Rectal smooth muscle tissue (tissue), 1 donor: ENCODE data around the gene DPYSL3.

Source experiments
- H3K27ac ChIP-seq: one replicate; pipeline ENCODE4 v1.7.0; 2013; ENCODE audit warnings: low read depth, low read length, inconsistent platforms
- H3K27me3 ChIP-seq: one replicate; pipeline ENCODE4 v1.7.0; 2013; ENCODE audit warnings: low read length; ENCODE audit not compliant: control insufficient read depth, insufficient read depth
- H3K36me3 ChIP-seq: one replicate; pipeline ENCODE4 v1.7.0; 2013; ENCODE audit warnings: low read length; ENCODE audit not compliant: control insufficient read depth, insufficient read depth
- H3K4me1 ChIP-seq: one replicate; pipeline ENCODE4 v1.7.0; 2013; ENCODE audit warnings: low read length; ENCODE audit not compliant: control insufficient read depth, insufficient read depth
- H3K4me3 ChIP-seq: one replicate; pipeline ENCODE4 v1.7.0; 2013; ENCODE audit warnings: low read length
- H3K9ac ChIP-seq: one replicate; pipeline ENCODE4 v1.7.0; 2013; ENCODE audit warnings: low read length

DPYSL3 gene

DNA sequence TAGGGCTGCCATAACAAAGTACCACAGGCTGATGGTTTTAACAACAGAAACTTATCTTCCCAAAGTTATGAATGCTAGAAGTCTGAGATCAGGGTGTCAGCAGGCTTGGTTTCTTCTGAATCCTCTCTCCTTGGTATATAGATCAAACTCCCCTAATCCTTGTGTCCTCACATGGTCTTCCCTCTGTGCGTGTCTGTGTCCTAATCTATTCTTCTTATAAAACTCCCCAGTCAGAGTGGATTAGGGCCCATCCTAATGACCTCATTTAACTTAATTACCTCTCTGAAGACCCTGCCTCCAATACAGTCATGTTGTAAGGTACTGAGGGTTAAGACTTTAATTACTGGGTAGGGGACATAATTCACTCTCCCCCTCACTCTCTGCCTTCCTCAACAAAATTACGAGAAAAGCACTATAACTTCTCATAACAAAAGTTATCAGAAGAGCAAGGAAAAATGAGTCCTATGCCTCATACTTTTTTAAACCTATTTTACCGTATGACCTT is 68.6 kb downstream of the DPYSL3 start:
- Histone ChIP-seq H3K27me3 (no peaks in the 10 kb centered on the region), H3K27ac (peak overlapping the region; percentile 51), H3K4me3 (no peak overlapping the region), H3K36me3 (no peaks in the 10 kb centered on the region), H3K9ac (no peak overlapping the region), H3K4me1 (peaks cover 26% of the 10 kb centered on the region)

DNA sequence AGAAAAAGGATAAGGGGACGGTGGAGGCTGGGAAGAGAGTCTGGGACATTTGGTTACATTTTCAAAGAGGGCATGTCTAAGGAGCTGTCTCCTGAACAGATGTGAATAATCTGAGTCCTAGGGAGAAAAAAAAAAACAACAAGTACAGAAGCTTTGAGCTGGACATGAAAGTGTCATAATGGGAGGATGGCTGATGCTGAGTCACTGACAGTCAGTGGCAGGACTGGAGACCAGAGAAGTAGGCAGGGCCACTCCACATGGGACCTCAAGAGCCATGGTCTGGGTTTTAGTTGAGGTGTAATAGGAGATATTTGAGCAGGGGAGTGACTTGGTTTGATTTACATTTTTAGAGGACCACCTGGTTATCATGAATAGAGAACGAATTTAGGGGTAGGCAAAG is 70.6 kb downstream of the DPYSL3 start:
- H3K4me3 ChIP-seq, result no peak overlapping the region
- no peaks in the 10 kb centered on the region for H3K27me3 ChIP-seq
- H3K36me3 ChIP-seq, result no peaks in the 10 kb centered on the region
- H3K4me1 ChIP-seq, result peaks cover 16% of the 10 kb centered on the region
- no peak overlapping the region for H3K27ac ChIP-seq
- H3K9ac ChIP-seq, result no peak overlapping the region

DNA sequence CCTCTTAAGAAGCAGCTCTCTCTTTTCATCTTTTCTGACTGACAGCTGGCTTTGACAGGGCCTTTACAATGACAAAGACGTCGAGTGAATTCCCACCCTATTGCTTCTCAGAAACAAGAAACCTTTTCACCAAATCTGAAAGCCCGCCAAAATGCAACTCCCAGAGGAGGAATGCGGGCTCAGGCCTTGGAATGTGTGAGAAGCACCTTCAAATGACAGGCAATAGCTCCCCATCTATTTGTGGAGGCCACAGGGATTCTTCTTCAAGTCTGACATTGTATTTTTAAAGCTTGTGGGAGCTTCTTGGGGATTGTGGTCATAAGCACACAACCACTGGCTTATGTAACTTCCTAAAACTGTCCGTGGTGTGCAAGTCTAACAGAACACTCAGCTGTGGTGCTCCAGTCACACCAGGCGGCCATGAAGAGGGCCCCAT is 72.7 kb downstream of the DPYSL3 start:
- Histone ChIP-seq H3K9ac (no peak overlapping the region), H3K27me3 (no peaks in the 10 kb centered on the region), H3K36me3 (no peaks in the 10 kb centered on the region), H3K27ac (no peak overlapping the region), H3K4me1 (peaks cover 25% of the 10 kb centered on the region), H3K4me3 (no peak overlapping the region)

DNA sequence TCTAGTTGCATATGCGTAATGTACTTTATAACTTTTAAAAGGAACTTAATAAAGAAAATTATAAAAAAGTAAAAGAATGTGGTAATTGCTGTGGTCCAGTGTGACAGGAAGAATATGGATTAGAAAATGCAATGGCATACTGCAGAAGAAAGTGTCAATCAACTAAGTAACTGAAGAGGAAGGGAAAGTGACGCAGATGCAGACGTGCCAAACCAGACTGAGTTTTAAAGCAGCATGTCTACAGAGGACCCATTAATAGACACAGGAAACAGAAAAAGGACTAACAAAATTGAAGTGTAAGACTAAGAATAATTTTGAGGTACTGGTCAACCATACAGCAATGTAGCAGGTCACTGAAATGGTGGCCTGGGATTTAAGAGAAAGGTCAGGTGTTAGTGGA is 73.3 kb downstream of the DPYSL3 start:
- no peaks in the 10 kb centered on the region for H3K27me3 ChIP-seq
- H3K36me3 ChIP-seq, result no peaks in the 10 kb centered on the region
- H3K27ac ChIP-seq, result no peak overlapping the region
- H3K9ac ChIP-seq, result no peak overlapping the region
- no peak overlapping the region for H3K4me3 ChIP-seq
- H3K4me1 ChIP-seq, result peaks cover 31% of the 10 kb centered on the region

DNA sequence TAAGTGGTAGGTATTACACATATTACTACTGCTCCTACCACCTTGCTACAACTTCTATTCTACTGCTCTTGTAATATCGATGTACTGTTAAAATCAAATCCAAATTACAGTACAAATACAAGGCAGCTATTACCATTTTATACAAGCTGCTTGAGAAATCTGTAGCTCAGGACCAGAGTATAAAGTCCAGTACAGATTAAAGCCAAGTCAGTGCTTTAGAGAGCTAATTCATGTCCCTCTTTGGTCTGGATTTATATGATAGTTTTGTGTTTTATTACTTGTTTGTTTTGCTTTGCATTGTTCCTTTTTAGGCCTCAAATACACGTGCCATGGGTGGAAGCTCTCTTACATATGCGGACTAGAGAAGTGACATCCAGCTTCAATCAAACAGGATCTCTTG is 75.8 kb downstream of the DPYSL3 start:
- H3K27ac ChIP-seq, result no peak overlapping the region

DNA sequence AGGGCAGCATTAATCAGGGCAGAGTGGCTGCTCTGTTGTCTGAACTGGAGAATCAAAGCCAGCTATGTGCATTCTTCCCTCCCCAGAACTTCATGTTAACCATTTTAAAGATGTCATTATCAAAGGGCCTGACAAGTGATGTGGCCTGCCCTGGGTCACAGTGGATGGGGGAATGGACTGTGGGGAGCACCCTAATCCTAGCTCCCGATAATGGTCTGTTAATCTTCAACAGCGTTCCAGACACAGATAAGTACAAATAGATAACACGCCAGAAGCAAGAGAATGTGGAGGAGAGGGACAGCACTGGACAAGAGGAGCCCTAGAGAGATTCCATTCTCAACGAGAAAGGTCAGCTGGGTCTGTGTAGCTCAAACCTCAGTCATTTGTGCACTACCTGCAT is 77.5 kb downstream of the DPYSL3 start:
- no peak overlapping the region for H3K4me3 ChIP-seq
- peaks cover 49% of the 10 kb centered on the region for H3K4me1 ChIP-seq
- H3K27me3 ChIP-seq, result no peaks in the 10 kb centered on the region
- no peaks in the 10 kb centered on the region for H3K36me3 ChIP-seq
- peak overlapping the region; percentile 63 for H3K27ac ChIP-seq
- no peak overlapping the region for H3K9ac ChIP-seq

More for the DNA sequence above, 75.8 kb downstream of the DPYSL3 start:
- H3K4me1 ChIP-seq, result peaks cover 40% of the 10 kb centered on the region
- H3K36me3 ChIP-seq, result no peaks in the 10 kb centered on the region
- no peak overlapping the region for H3K4me3 ChIP-seq
- H3K27me3 ChIP-seq, result no peaks in the 10 kb centered on the region
- H3K9ac ChIP-seq, result no peak overlapping the region

DNA sequence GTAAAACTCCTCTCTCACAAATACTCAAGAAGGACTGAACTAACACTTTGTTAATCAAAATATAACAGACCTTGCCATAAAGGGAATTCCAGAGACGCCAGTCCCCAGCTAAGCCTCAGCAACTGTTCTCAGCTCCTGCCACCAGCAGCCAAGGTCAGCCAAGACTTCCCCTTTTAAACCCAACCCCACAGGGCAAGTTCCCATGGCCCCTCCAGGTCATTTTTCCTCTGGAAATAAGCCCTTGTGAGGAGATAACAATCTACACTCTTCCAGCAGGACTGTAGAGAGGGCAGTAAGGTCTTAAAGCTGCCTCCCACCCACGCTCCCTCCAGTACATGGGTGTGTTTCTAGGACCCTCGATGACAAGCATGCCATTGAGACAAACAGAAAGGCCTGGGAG is 78.3 kb downstream of the DPYSL3 start:
- no peak overlapping the region for H3K9ac ChIP-seq
- H3K27ac ChIP-seq, result peak overlapping the region; percentile 63
- no peaks in the 10 kb centered on the region for H3K36me3 ChIP-seq
- H3K27me3 ChIP-seq, result no peaks in the 10 kb centered on the region
- H3K4me3 ChIP-seq, result no peak overlapping the region
- H3K4me1 ChIP-seq, result peaks cover 49% of the 10 kb centered on the region

DNA sequence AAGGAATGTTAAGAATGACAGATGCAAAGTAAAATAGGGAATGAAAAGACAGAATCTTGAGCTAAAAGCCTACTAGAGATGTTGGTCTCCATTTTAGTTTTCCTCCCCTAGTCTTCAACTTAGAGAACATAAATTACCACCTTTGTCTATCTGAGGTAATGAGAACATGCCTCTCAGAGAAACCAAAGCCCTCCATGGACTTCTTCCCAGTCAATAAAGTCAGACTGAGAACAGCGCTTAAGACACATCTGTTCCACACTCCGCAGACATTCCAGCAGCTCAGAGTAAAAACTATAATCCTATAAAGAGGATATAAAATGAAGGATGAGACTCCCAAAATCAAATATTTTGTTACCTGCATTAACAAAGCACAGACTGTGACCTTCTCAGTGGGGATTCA is 79.2 kb downstream of the DPYSL3 start:
- Histone ChIP-seq H3K9ac (no peak overlapping the region), H3K36me3 (no peaks in the 10 kb centered on the region), H3K4me1 (peaks cover 49% of the 10 kb centered on the region), H3K4me3 (no peak overlapping the region), H3K27ac (no peak overlapping the region), H3K27me3 (no peaks in the 10 kb centered on the region)

DNA sequence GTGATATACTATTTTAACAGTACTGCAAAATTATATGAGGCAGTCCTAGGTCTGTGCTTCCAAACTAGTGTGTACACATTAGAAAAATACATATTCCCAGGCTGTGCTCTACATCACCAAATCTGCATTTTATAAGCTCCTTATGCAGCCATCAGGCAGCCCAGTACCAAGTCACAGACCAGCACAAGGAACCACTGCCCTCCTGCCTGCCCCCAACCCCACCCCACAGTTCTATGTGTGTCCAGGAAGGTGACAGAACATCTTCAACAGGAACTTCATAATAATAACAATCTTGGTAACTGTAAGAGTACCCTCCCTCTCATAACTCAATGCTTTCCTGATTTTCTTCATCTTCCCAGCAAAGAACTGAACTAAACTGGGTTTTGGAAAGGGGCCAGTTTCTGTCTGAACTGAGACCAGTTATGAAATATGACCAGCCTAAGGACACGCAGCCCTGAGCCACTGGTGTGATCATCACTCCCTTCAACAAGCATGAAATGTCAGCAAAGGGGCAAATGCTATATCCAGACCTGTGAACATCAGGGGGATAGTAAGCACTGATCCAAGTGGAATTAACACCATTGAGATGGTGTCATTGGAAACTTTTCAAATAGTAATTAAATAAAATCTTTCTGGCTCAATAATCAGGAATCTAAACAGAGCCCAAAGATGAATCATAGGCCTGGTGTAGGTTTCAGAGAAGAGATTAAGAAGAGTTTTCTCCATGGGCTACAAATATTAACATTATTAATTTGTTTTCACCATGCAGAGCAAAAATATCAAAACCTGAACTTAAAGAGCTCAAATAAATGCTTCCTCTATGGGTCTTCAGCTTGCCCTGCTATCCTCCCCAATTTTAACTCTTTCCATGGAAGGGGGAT is 82.1 kb downstream of the DPYSL3 start:
- H3K27ac ChIP-seq, result no peak overlapping the region
- peaks cover 39% of the 10 kb centered on the region for H3K4me1 ChIP-seq
- H3K4me3 ChIP-seq, result no peak overlapping the region
- H3K36me3 ChIP-seq, result no peaks in the 10 kb centered on the region
- no peak overlapping the region for H3K9ac ChIP-seq
- H3K27me3 ChIP-seq, result no peaks in the 10 kb centered on the region

DNA sequence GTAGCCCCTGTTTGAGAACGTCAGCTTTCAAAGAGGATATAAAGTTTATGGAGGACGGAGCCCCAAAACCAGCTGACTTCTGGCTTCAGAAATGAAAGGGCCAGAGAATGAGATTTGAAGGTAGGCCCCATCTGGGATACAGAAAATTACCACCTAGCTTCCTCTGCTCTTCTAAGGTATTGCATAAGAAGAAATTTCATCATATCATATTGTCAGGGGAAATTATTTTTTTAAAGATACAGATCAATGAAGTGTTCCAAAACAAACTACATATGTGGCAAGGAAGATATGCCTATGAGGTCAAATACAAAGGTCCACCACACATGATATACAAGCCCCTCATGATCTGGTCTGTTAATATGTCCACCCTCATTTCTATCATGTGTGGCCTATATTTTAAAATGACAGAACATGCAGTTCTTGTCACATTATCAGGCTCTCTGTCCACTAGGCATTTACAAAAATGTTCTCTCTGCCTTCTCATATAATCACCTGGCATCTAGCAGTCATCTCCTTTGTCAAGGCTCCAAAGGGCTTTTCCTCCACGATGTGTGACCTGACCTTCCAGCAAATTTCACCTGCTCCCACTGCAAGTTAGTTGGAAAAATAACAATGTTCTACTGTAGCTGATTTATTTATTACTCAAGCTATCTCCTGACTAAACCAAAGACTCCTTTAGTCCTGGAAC is 83.1 kb downstream of the DPYSL3 start:
- Histone ChIP-seq H3K36me3 (no peaks in the 10 kb centered on the region), H3K27ac (no peak overlapping the region), H3K4me1 (peaks cover 30% of the 10 kb centered on the region)

DNA sequence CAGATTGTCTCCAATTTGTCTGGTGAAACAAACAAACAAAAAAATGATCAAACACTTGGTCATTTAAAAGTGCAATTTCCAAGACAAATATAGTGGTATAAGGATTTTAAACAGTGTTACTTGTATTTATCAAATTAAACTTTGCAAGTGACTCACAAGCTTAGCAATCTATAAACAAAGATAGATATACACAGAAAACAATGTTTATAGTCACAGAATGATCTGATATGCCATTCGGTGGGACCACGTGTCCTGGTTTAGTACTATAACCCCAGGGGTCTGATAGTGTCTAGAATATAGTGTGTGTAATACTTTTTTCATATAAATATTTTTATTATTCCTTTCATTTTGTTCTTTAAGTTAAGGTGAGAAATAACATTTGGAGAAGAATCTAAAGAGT is 91.3 kb downstream of the DPYSL3 start:
- no peak overlapping the region for H3K9ac ChIP-seq
- peak overlapping the region; percentile 78 for H3K27ac ChIP-seq
- H3K4me3 ChIP-seq, result no peak overlapping the region
- no peaks in the 10 kb centered on the region for H3K27me3 ChIP-seq
- H3K36me3 ChIP-seq, result no peaks in the 10 kb centered on the region
- peaks cover 42% of the 10 kb centered on the region for H3K4me1 ChIP-seq

More for the DNA sequence above, 83.1 kb downstream of the DPYSL3 start:
- no peak overlapping the region for H3K9ac ChIP-seq
- no peaks in the 10 kb centered on the region for H3K27me3 ChIP-seq
- H3K4me3 ChIP-seq, result no peak overlapping the region

DNA sequence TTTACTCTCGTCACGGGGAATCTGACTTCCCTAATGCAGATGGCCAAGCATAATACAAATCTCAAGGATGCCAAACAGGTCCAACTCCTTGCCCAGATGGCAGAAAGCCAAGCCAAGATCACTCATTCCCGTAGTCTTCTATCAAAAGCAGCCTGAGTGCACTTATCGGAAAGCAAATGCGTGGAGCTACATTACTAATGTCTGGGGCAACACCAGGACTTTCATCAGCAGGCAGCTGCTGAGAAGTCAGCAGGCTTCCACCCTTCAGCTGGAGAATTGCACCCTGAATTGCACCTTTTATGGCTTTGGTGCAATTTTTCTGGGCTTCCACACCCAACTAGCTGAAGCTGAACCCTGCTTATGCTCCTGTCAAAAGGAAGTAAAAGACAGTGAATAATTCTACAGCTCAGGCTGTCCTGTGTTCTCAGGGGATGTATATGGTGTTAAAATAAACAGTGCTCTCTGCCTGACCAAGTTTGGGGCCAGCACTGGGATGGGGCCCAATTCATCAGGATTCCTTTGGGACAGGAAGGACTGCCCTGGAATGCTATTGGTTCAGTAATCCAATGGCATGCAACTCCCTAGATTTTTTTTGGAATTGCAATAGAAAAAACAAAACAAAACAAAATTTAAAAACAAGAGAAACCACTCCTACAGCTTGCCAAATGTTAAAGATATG is 92.6 kb downstream of the DPYSL3 start:
- peaks cover 48% of the 10 kb centered on the region for H3K4me1 ChIP-seq

More for the DNA sequence above, 92.6 kb downstream of the DPYSL3 start:
- Histone ChIP-seq H3K36me3 (no peaks in the 10 kb centered on the region), H3K9ac (no peak overlapping the region), H3K4me3 (no peak overlapping the region), H3K27ac (peak overlapping the region; percentile 78), H3K27me3 (no peaks in the 10 kb centered on the region)
